Fibroblast of lung (primary cell): ENCODE results near the gene UBAC1. TPM values are rescaled to one million over a fixed set of nuclear protein-coding genes. Genes with fewer than 3 reads are reported as not detected.

Source experiments
- DNase-seq, 2 donors: peaks; one replicate each; pipeline versions ENCODE4 v3.0.0 to v3.0.0-alpha.2; 2010; ENCODE audit warnings: low read depth in 2 of 2
- H2AFZ ChIP-seq: 2 replicates; pipeline ENCODE4 v1.5.1; 2012; ENCODE audit warnings: low read length, control low read depth, inconsistent platforms
- H3K27ac ChIP-seq: 2 replicates; pipeline ENCODE4 v1.5.1; 2011; ENCODE audit warnings: low read length, control low read depth; ENCODE audit not compliant: insufficient read depth
- H3K27me3 ChIP-seq: 2 replicates; pipeline ENCODE4 v1.5.1; 2011; ENCODE audit warnings: mild to moderate bottlenecking, low read length; ENCODE audit not compliant: control insufficient read depth, insufficient read depth
- H3K36me3 ChIP-seq: 2 replicates; pipeline ENCODE4 v1.5.1; 2011; ENCODE audit warnings: low read length; ENCODE audit not compliant: control insufficient read depth, insufficient read depth
- H3K4me1 ChIP-seq: 2 replicates; pipeline ENCODE4 v1.5.1; 2011; ENCODE audit warnings: low read length; ENCODE audit not compliant: control insufficient read depth, insufficient read depth; ENCODE audit errors: extremely low read depth
- H3K4me2 ChIP-seq: 2 replicates; pipeline ENCODE4 v1.5.1; 2011; ENCODE audit warnings: low read length, control low read depth; ENCODE audit not compliant: insufficient read depth; ENCODE audit errors: extremely low read depth
- H3K4me3 ChIP-seq, 4 experiments: fragments of 200-600 bp in 1 of 4; sonication (generic) in 1 of 4; replicated peaks in 1 of 4; 2 replicates each; pipeline ENCODE4 v1.5.1; 2011 to 2016; ENCODE audit warnings: low read length in 4 of 4, low read depth in 3 of 4, mild to moderate bottlenecking in 3 of 4, control low read depth in 2 of 4, inconsistent platforms in 1 of 4, mixed read lengths in 1 of 4; ENCODE audit not compliant: insufficient read depth in 1 of 4; ENCODE audit errors: control extremely low read depth in 1 of 4
- H3K79me2 ChIP-seq: 2 replicates; pipeline ENCODE4 v1.5.1; 2012; ENCODE audit warnings: mild to moderate bottlenecking, low read length, inconsistent platforms; ENCODE audit not compliant: control insufficient read depth, insufficient read depth
- H3K9ac ChIP-seq: 2 replicates; pipeline ENCODE4 v1.5.1; 2011; ENCODE audit warnings: mild to moderate bottlenecking, low read length, control low read depth; ENCODE audit not compliant: insufficient read depth
- H3K9me3 ChIP-seq: 2 replicates; pipeline ENCODE4 v1.5.1; 2012; ENCODE audit warnings: low read depth, low read length; ENCODE audit not compliant: control insufficient read depth, insufficient read depth
- H4K20me1 ChIP-seq: 2 replicates; pipeline ENCODE4 v1.5.1; 2011; ENCODE audit warnings: low read length; ENCODE audit not compliant: control insufficient read depth, insufficient read depth; ENCODE audit errors: extremely low read depth
- EZH2 ChIP-seq: IDR thresholded peaks from 2 replicates; pipeline ENCODE4 v1.5.1; 2012; ENCODE audit warnings: low read length, control low read depth, mild to moderate bottlenecking; ENCODE audit errors: missing control alignments
- polyA plus RNA-seq, 2 donors: library from polyadenylated mRNA; depleted of rRNA in 1 of 2; stranded (reverse) in 1 of 2; unstranded in 1 of 2; fragments of >200 nt; gene quantifications; 2 replicates each; pipeline ENCODE4 v1.2.1, GENCODE V29; 2011 to 2012; ENCODE audit warnings: missing spikeins in 1 of 2
- total RNA-seq: library from RNA; depleted of rRNA; stranded (reverse); fragments of >200 nt; gene quantifications from 2 replicates; pipeline ENCODE4 v1.2.1, GENCODE V29; 2014
- TF ChIP-seq, protein P1 (sequence below), 2 donors: IDR thresholded peaks in 1 of 2; conservative IDR thresholded peaks in 1 of 2; 1 replicate in 1 of 2; 2 replicates in 1 of 2; pipeline ENCODE4 v1.5.1; 2011 to 2012; ENCODE audit warnings: low read length in 2 of 2, control low read depth in 1 of 2, inconsistent platforms in 1 of 2, low read depth in 1 of 2, mild to moderate bottlenecking in 1 of 2

Gene UBAC1
- total and polyA plus RNA-seq, 2 donors (not counting 1 experiment from before 2014, with no cell fraction given): 26.8 to 30.6 TPM

DNA sequence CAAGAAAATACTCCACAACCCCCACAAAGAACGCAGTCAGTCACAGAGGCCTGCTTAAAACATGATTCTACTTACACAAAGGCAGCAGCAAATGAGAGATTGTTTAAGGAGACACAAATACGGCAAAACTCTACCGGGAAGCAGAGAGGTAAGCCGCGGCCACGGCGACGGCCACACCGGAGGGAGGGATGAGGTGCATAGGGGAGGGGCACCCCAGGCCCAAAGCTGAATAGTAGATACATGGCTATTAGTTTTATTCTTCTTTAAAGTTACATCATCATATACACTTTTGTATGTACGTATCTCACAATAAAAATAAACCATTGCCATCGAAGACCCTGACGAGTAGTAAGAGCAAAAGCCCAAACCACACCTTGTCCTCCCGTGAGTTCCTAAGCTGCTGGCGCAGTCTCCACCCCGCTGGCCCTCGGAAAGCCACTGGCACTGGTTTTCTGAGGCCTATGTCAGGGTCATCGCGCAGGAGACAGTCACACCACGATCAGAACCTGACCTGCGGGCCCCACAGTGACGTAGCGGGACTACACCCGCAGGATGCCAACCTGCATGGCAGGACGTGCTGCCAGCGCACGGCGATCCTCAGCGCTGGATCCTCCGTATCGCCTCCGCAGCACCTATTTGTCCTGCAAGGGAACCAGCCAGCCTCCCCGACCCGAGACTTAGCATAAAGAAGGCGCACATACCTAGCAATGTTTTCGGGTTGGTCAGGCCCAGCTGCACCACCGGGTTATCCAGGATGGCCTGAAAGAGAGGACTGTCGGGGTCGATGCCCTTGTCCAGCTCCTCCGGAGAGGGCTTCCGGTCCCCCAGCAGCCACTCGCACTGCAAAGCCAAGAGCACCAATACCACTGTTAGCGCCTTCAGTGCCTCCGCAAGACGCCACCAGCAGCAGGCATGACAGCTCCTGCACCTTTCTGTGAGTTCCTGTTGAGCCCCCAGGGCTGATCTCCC lies 23.4 kb downstream of the UBAC1 start:
- no peak overlapping the region for H2AFZ ChIP-seq
- H3K36me3 ChIP-seq: peaks cover 12% of the 10 kb centered on the region
- H3K9ac ChIP-seq: no peak overlapping the region
- H3K9me3 ChIP-seq: no peaks in the 10 kb centered on the region
- no peak overlapping the region for H3K4me2 ChIP-seq
- H3K4me1 ChIP-seq: no peaks in the 10 kb centered on the region
- no peaks in the 10 kb centered on the region for H3K79me2 ChIP-seq
- TF ChIP-seq EZH2: no peak
- TF ChIP-seq, protein P1, sequence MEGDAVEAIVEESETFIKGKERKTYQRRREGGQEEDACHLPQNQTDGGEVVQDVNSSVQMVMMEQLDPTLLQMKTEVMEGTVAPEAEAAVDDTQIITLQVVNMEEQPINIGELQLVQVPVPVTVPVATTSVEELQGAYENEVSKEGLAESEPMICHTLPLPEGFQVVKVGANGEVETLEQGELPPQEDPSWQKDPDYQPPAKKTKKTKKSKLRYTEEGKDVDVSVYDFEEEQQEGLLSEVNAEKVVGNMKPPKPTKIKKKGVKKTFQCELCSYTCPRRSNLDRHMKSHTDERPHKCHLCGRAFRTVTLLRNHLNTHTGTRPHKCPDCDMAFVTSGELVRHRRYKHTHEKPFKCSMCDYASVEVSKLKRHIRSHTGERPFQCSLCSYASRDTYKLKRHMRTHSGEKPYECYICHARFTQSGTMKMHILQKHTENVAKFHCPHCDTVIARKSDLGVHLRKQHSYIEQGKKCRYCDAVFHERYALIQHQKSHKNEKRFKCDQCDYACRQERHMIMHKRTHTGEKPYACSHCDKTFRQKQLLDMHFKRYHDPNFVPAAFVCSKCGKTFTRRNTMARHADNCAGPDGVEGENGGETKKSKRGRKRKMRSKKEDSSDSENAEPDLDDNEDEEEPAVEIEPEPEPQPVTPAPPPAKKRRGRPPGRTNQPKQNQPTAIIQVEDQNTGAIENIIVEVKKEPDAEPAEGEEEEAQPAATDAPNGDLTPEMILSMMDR (conservative IDR thresholded peaks at IDR 0.05 in 1 of 2, IDR thresholded peaks at IDR 0.05 in 1 of 2; ENCODE audit: low read depth in 1 of 2, low read length in 2 of 2): no peak
- H4K20me1 ChIP-seq: no peaks in the 10 kb centered on the region
- no peaks in the 10 kb centered on the region for H3K27me3 ChIP-seq
- DNase-seq: no peak
- H3K4me3 ChIP-seq: no peak overlapping the region
- H3K27ac ChIP-seq: no peak overlapping the region

DNA sequence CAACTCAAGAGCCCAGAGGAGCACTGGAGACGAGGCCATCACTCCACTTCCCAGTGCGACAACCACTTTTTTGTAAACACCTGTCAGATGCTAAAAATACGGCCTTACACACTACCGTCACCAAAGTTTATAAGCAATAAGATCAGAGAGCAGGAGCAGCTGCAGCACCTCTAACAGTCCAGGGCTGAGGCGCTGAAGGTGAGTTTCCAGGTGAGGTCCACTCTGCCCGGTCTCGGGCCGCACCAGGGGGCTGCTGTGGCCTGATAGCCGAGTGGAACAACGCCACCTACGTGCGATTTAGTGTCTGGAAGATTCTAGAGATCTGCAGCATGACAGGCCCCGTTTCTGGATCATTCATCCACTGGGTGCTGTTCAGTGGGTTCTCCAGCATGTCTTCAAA lies 28.1 kb downstream of the UBAC1 start:
- no peak for DNase-seq
- Histone ChIP-seq H3K4me1 (no peaks in the 10 kb centered on the region), H3K27me3 (no peaks in the 10 kb centered on the region), H3K4me3 (no peak overlapping the region), H3K4me2 (no peak overlapping the region), H3K27ac (no peak overlapping the region), H4K20me1 (no peaks in the 10 kb centered on the region), H3K9ac (no peak overlapping the region), H3K9me3 (no peaks in the 10 kb centered on the region), H3K79me2 (no peaks in the 10 kb centered on the region), H3K36me3 (peaks cover 8% of the 10 kb centered on the region), H2AFZ (no peak overlapping the region)
- no peak for TF ChIP-seq EZH2
- TF ChIP-seq, protein P1 (conservative IDR thresholded peaks at IDR 0.05 in 1 of 2, IDR thresholded peaks at IDR 0.05 in 1 of 2; ENCODE audit: low read depth in 1 of 2, low read length in 2 of 2): no peak

DNA sequence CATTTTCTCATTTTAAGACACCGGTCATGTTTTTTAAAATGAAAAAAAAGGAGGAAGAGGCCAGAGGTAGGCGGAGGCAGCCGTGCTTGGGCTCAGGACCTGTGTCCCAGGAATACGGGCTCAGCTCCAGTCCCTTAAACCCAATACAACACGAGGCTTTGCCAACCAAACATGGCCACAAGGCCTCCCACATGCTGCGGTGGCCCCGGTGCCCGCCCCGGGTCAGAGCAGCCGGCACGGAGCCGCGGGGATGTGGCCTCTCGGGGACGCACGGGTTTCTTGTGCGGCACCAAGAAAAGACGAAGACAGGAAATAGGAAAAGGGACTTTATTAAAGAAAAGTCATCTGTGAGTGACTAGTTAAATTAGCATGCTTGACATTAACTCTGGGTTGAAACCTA lies 28.5 kb downstream of the UBAC1 start:
- Histone ChIP-seq H3K79me2 (no peaks in the 10 kb centered on the region), H3K4me3 (no peak overlapping the region), H3K27me3 (no peaks in the 10 kb centered on the region), H3K4me2 (no peak overlapping the region), H2AFZ (no peak overlapping the region), H3K27ac (no peak overlapping the region), H3K9me3 (no peaks in the 10 kb centered on the region), H3K9ac (no peak overlapping the region), H3K4me1 (no peaks in the 10 kb centered on the region), H4K20me1 (no peaks in the 10 kb centered on the region), H3K36me3 (peaks cover 3% of the 10 kb centered on the region)
- TF ChIP-seq, protein P1 (conservative IDR thresholded peaks at IDR 0.05 in 1 of 2, IDR thresholded peaks at IDR 0.05 in 1 of 2; ENCODE audit: low read depth in 1 of 2, low read length in 2 of 2): no peak
- TF ChIP-seq EZH2: no peak
- no peak for DNase-seq
